Measurements from ENCODE around the gene EFHC1. TPM values are rescaled to one million over a fixed set of nuclear protein-coding genes. Genes with fewer than 3 reads are reported as not detected.
A peak's percentile ranks its signal among the peaks of the same experiment; 100 is the strongest.

EFHC1 gene
- total and polyA plus RNA-seq, 2 of the 13 experiments (the other 11 are each of a cell fraction or from before 2014, with no cell fraction given), result 23.4 to 29.5 TPM

DNA sequence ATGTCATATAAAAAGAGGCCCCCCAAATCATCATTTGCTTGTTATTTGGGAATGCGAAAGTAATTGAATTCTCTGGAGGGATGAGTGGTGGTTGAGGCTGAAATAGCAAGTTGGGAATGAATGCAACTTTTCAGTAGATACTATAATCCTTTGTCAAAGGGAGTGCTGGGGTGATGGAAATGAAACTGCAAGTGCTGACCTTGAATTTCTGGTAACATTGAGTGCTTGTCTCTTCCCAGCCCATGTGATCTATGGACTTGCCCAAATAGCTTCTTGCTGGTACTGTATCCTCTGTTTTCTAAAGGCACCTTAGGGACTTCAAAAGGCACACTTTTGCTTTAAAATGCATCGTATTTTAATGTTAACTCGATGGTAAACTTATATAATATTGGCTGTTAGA, 43.4 kb upstream of the EFHC1 start (continued):
- no peak for TF ChIP-seq SOX13 (IDR thresholded peaks at IDR 0.05)
- TF ChIP-seq SOX13 (CRISPR knock-in tag; conservative IDR thresholded peaks at IDR 0.05 in 1 of 2, IDR thresholded peaks at IDR 0.05 in 1 of 2), result peak in 1 of 2 experiments; percentile 78; a peak in 2 of 4 replicates
- no peak for TF ChIP-seq TBX2 (CRISPR knock-in tag; IDR thresholded peaks at IDR 0.05; ENCODE audit: borderline replicate concordance)
- no peak for TF ChIP-seq ZFP1 (CRISPR knock-in tag; IDR thresholded peaks at IDR 0.05)
- no peak for TF ChIP-seq ZNF557 (CRISPR knock-in tag; IDR thresholded peaks at IDR 0.05)
- TF ChIP-seq IRF1 (CRISPR knock-in tag; IDR thresholded peaks at IDR 0.05; ENCODE audit: low read depth), result no peak
- TF ChIP-seq ZNF850 (CRISPR knock-in tag; conservative IDR thresholded peaks at IDR 0.05), result no peak
- no peak for TF ChIP-seq THYN1 (CRISPR knock-in tag; IDR thresholded peaks at IDR 0.05; ENCODE audit: borderline replicate concordance, low read depth)

DNA sequence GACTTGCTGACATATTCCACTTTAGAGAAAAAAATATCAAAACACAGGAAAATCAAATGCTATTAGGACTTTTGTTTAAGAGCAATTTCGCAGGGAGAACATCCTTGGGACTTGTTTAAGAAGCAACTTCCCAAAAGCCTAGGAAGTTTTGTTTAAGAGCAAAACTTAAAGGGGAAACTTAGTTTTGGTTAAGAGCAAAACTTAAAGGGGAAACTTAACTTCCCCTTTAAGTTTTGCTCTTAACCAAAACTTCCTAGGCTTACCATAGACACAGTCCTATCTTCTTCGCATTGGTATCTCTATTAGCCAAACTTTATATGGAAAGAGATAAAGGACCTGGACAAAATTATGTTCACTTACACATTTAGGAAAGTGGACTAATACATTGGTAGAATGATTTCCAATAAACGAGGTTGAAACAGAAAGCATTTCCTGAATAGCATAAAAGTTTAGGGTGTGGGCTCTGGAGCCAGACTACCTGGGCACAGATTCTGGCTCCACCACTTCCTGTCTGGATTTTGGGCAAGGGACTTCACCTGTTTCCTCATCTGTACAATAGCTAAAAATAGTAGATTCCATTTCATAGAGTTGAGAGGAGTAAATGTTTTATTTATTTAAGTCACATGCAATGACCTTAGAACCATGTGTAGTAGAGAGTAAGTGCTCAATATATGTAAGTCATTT, 42.5 kb upstream of the EFHC1 start:
- no peak overlapping the region for H3K27ac ChIP-seq (ENCODE audit: extremely low read length, insufficient read depth, low read length)
- no peaks in the 10 kb centered on the region for H3K27me3 ChIP-seq (ENCODE audit: control insufficient read depth in 1 of 2, insufficient read depth in 2 of 2, low read length in 2 of 2)
- no peak overlapping the region for H3K9ac ChIP-seq (ENCODE audit: insufficient read depth, low read depth, low read length)
- no peak overlapping the region for H3K4me2 ChIP-seq (ENCODE audit: low read depth, low read length)
- peaks cover 5 to 28% of the 10 kb centered on the region in 2 experiments for H3K36me3 ChIP-seq (replicated peaks in 1 of 2; ENCODE audit: control insufficient read depth in 1 of 2, insufficient read depth in 2 of 2, low read length in 2 of 2)
- no peak overlapping the region for H3K4me3 ChIP-seq (replicated peaks in 1 of 3; ENCODE audit: insufficient read depth in 1 of 3, low read depth in 2 of 3, low read length in 3 of 3)
- in situ Hi-C loops (cut with HindIII; ENCODE audit: extremely low pct_ligation_motif_present, low pct_unique_long_range_greater_than_20kb), result no loop called here
- no peak overlapping the region for H2AFZ ChIP-seq (ENCODE audit: low read length)
- 93% methylated on average over 3 of the region's 3 CpGs for WGBS (ENCODE audit: low lambda C conversion rate)
- intact Hi-C loops (cut with micrococcal nuclease; ENCODE audit: unreplicated experiment), result no loop called here
- TF ChIP-seq HDAC1 (CRISPR knock-in tag; IDR thresholded peaks at IDR 0.05) (no peak), SETDB1 (CRISPR knock-in tag; IDR thresholded peaks at IDR 0.05; ENCODE audit: borderline replicate concordance) (no peak), MBNL3 (CRISPR knock-in tag; conservative IDR thresholded peaks at IDR 0.05) (no peak), ZNF710 (CRISPR knock-in tag; IDR thresholded peaks at IDR 0.05; ENCODE audit: borderline replicate concordance) (no peak)
- TF ChIP-seq, protein P1, sequence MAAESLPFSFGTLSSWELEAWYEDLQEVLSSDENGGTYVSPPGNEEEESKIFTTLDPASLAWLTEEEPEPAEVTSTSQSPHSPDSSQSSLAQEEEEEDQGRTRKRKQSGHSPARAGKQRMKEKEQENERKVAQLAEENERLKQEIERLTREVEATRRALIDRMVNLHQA (CRISPR knock-in tag; IDR thresholded peaks at IDR 0.05), result no peak
- TF ChIP-seq, protein P2, sequence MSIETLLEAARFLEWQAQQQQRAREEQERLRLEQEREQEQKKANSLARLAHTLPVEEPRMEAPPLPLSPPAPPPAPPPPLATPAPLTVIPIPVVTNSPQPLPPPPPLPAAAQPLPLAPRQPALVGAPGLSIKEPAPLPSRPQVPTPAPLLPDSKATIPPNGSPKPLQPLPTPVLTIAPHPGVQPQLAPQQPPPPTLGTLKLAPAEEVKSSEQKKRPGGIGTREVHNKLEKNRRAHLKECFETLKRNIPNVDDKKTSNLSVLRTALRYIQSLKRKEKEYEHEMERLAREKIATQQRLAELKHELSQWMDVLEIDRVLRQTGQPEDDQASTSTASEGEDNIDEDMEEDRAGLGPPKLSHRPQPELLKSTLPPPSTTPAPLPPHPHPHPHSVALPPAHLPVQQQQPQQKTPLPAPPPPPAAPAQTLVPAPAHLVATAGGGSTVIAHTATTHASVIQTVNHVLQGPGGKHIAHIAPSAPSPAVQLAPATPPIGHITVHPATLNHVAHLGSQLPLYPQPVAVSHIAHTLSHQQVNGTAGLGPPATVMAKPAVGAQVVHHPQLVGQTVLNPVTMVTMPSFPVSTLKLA (IDR thresholded peaks at IDR 0.05), result peak; percentile 72
- no peaks in the 10 kb centered on the region for H3K9me3 ChIP-seq (ENCODE audit: low read length)
- DNase-seq (ENCODE audit: low spot score) (no peak), ATAC-seq (no peak), FAIRE-seq (no peak)
- peaks cover 66% of the 10 kb centered on the region for H3K79me2 ChIP-seq (ENCODE audit: insufficient read depth, low read length)
- CTCF ChIA-PET (ENCODE audit: low intra/inter-chr PET ratio, low total read pairs), result no interaction called here
- peaks cover 56% of the 10 kb centered on the region for H3K4me1 ChIP-seq (ENCODE audit: insufficient read depth, low read length)
- POLR2A ChIA-PET, result interaction anchor here (0.9 kb wide), 1 partner anchor 12 kb away, joined by 3 read pairs; no protein-coding TSS in a partner anchor
- BruUV-seq (replicated peaks), result no TSS peak
- H4K20me1 ChIP-seq (ENCODE audit: insufficient read depth, low read length), result peaks cover 16% of the 10 kb centered on the region
